OCI-LY3 (cell line): ENCODE measurements around the gene QSOX2.

ENCODE experiments used
- H2AFZ ChIP-seq: fragments of 200-600, 300-600 bp; shearing (Covaris generic); 2 replicates; pipeline ENCODE4 v1.6.0; 2014; ENCODE audit warnings: antibody characterized with exemption, low read depth, low read length
- H3K27ac ChIP-seq: fragments of 200-600, 300-600 bp; sonication (generic); 2 replicates; pipeline ENCODE4 v1.5.1; 2014; ENCODE audit warnings: mild to moderate bottlenecking, low read length, moderate library complexity, mixed read lengths
- H3K27me3 ChIP-seq: fragments of 200-600, 300-600 bp; sonication (generic); 2 replicates; pipeline ENCODE4 v1.6.1; 2014; ENCODE audit warnings: low read depth, low read length, mixed read lengths
- H3K36me3 ChIP-seq: fragments of 200-600, 300-600 bp; sonication (generic); replicated peaks from 2 replicates; pipeline ENCODE3; 2014; ENCODE audit warnings: low read depth, low read length, mixed read lengths
- H3K4me1 ChIP-seq: fragments of 300-600, 200-600 bp; sonication (generic); 2 replicates; pipeline ENCODE4 v1.6.1; 2014; ENCODE audit warnings: low read length, mixed read lengths
- H3K4me2 ChIP-seq: fragments of 200-600, 300-600 bp; sonication (generic); 2 replicates; pipeline ENCODE4 v1.6.1; 2014; ENCODE audit warnings: low read length, mixed read lengths
- H3K4me3 ChIP-seq: fragments of 300-600, 200-600 bp; sonication (generic); 2 replicates; pipeline ENCODE4 v1.5.1; 2014; ENCODE audit warnings: antibody characterized with exemption, mild to moderate bottlenecking, low read length, moderate library complexity
- H3K79me2 ChIP-seq: fragments of 300-600, 200-600 bp; shearing (Covaris generic); 2 replicates; pipeline ENCODE4 v1.6.1; 2014; ENCODE audit warnings: mild to moderate bottlenecking, low read length, mixed read lengths
- H3K9ac ChIP-seq: fragments of 300-600, 200-600 bp; shearing (Covaris generic); 2 replicates; pipeline ENCODE4 v1.6.0; 2014; ENCODE audit warnings: mild to moderate bottlenecking, low read length, moderate library complexity
- H3K9me3 ChIP-seq: fragments of 200-600, 300-600 bp; shearing (Covaris generic); 2 replicates; pipeline ENCODE4 v1.6.1; 2014; ENCODE audit warnings: low read length, mixed read lengths; ENCODE audit not compliant: insufficient read depth
- H4K20me1 ChIP-seq: fragments of 200-600, 300-600 bp; sonication (generic); 2 replicates; pipeline ENCODE4 v1.6.1; 2016; ENCODE audit warnings: low read length, mixed read lengths; ENCODE audit not compliant: insufficient read depth
- EZH2phosphoT487 ChIP-seq: fragments of 200-600 bp; shearing (Covaris generic); IDR thresholded peaks from 2 replicates; pipeline ENCODE4 v1.6.1; 2018; ENCODE audit warnings: antibody characterized with exemption, mixed run types, low read depth
- TF ChIP-seq, protein P1 (sequence below): fragments of 200-600, 300-600 bp; sonication (generic); IDR thresholded peaks from 2 replicates; pipeline ENCODE4 v1.5.1; 2014; ENCODE audit warnings: antibody characterized with exemption, low read length, low read depth

Gene QSOX2

GRCh38 chr9:136181784-136182419 lies 63.7 kb downstream of the QSOX2 start:
- Histone ChIP-seq H3K36me3 (no peaks in the 10 kb centered on the region), H4K20me1 (no peaks in the 10 kb centered on the region), H3K27me3 (no peaks in the 10 kb centered on the region), H3K9ac (no peak overlapping the region), H3K79me2 (no peaks in the 10 kb centered on the region), H2AFZ (no peak overlapping the region), H3K4me1 (no peaks in the 10 kb centered on the region), H3K27ac (no peak overlapping the region), H3K4me3 (no peak overlapping the region), H3K4me2 (no peak overlapping the region), H3K9me3 (no peaks in the 10 kb centered on the region)
- TF ChIP-seq, protein P1, sequence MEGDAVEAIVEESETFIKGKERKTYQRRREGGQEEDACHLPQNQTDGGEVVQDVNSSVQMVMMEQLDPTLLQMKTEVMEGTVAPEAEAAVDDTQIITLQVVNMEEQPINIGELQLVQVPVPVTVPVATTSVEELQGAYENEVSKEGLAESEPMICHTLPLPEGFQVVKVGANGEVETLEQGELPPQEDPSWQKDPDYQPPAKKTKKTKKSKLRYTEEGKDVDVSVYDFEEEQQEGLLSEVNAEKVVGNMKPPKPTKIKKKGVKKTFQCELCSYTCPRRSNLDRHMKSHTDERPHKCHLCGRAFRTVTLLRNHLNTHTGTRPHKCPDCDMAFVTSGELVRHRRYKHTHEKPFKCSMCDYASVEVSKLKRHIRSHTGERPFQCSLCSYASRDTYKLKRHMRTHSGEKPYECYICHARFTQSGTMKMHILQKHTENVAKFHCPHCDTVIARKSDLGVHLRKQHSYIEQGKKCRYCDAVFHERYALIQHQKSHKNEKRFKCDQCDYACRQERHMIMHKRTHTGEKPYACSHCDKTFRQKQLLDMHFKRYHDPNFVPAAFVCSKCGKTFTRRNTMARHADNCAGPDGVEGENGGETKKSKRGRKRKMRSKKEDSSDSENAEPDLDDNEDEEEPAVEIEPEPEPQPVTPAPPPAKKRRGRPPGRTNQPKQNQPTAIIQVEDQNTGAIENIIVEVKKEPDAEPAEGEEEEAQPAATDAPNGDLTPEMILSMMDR, result no peak
- no peak for TF ChIP-seq EZH2phosphoT487

- H2AFZ ChIP-seq, result no peak overlapping the region
- no peak overlapping the region for H3K4me2 ChIP-seq
- H3K27me3 ChIP-seq, result no peaks in the 10 kb centered on the region
- no peak for TF ChIP-seq EZH2phosphoT487
- TF ChIP-seq, protein P1, result no peak
- H3K36me3 ChIP-seq, result no peaks in the 10 kb centered on the region
- no peaks in the 10 kb centered on the region for H4K20me1 ChIP-seq
- H3K9ac ChIP-seq, result no peak overlapping the region
- no peak overlapping the region for H3K4me3 ChIP-seq
- no peaks in the 10 kb centered on the region for H3K4me1 ChIP-seq
- H3K27ac ChIP-seq, result no peak overlapping the region
- H3K9me3 ChIP-seq, result no peaks in the 10 kb centered on the region
- H3K79me2 ChIP-seq, result no peaks in the 10 kb centered on the region
These were observed 65.0 kb downstream of the QSOX2 start for GRCh38 chr9:136180586-136180985.

GRCh38 chr9:136179761-136180160 lies 65.9 kb downstream of the QSOX2 start:
- H3K27ac ChIP-seq, result no peak overlapping the region
- TF ChIP-seq, protein P1, result no peak
- no peak for TF ChIP-seq EZH2phosphoT487
- no peak overlapping the region for H3K9ac ChIP-seq
- H3K4me3 ChIP-seq, result no peak overlapping the region
- no peaks in the 10 kb centered on the region for H3K79me2 ChIP-seq
- no peaks in the 10 kb centered on the region for H3K9me3 ChIP-seq
- no peak overlapping the region for H3K4me2 ChIP-seq
- no peak overlapping the region for H2AFZ ChIP-seq
- H3K4me1 ChIP-seq, result no peaks in the 10 kb centered on the region
- no peaks in the 10 kb centered on the region for H3K27me3 ChIP-seq
- H4K20me1 ChIP-seq, result no peaks in the 10 kb centered on the region
- no peaks in the 10 kb centered on the region for H3K36me3 ChIP-seq

- Histone ChIP-seq H3K4me2 (no peak overlapping the region), H3K4me3 (no peak overlapping the region), H3K36me3 (no peaks in the 10 kb centered on the region), H2AFZ (no peak overlapping the region), H3K4me1 (no peaks in the 10 kb centered on the region), H3K9ac (no peak overlapping the region), H3K79me2 (no peaks in the 10 kb centered on the region), H3K27ac (no peak overlapping the region), H3K9me3 (no peaks in the 10 kb centered on the region), H3K27me3 (no peaks in the 10 kb centered on the region), H4K20me1 (no peaks in the 10 kb centered on the region)
- TF ChIP-seq, protein P1, result no peak
These were observed 66.5 kb downstream of the QSOX2 start for GRCh38 chr9:136179101-136179616.
